Tibial nerve (tissue), 3 donors: Measurements from ENCODE around the gene ANXA6.

Experiments
- POLR2A ChIP-seq, 2 donors: fragments of 450-650 bp; IDR thresholded peaks; one replicate each; pipeline ENCODE4 v1.6.1; 2017; ENCODE audit warnings: antibody characterized with exemption in 2 of 2, mild to moderate bottlenecking in 2 of 2, moderate library complexity in 2 of 2
- TF ChIP-seq, protein P1 (sequence below), 5 experiments: fragments of 200-600 bp in 3 of 5; fragments of 450-650 bp in 2 of 5; sonication (generic) in 3 of 5; IDR thresholded peaks; one replicate each; pipeline ENCODE4 v1.5.1; 2016 to 2019; ENCODE audit warnings: antibody characterized with exemption in 5 of 5, mild to moderate bottlenecking in 3 of 5, moderate library complexity in 2 of 5

DNA sequence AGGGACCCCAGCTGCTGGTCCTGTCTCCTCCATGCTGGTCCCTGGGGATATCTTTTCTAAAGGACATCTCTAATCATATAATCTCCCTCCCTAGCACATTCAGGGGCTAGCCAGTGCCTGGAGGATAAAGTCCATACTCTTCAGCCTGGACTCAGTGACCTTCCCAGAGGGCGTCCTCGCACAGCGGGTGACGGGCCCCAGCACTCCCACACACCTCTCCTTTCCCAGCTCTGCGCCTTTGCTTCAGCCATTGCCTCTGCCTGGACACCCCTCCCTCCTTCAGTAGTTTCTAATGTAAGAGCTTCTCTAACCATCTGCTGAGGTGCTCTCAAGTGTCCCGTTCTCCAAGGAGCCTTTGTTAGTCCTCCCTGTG, 61.6 kb downstream of the ANXA6 start:
- TF ChIP-seq, protein P1, sequence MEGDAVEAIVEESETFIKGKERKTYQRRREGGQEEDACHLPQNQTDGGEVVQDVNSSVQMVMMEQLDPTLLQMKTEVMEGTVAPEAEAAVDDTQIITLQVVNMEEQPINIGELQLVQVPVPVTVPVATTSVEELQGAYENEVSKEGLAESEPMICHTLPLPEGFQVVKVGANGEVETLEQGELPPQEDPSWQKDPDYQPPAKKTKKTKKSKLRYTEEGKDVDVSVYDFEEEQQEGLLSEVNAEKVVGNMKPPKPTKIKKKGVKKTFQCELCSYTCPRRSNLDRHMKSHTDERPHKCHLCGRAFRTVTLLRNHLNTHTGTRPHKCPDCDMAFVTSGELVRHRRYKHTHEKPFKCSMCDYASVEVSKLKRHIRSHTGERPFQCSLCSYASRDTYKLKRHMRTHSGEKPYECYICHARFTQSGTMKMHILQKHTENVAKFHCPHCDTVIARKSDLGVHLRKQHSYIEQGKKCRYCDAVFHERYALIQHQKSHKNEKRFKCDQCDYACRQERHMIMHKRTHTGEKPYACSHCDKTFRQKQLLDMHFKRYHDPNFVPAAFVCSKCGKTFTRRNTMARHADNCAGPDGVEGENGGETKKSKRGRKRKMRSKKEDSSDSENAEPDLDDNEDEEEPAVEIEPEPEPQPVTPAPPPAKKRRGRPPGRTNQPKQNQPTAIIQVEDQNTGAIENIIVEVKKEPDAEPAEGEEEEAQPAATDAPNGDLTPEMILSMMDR (IDR thresholded peaks at IDR 0.05), result no peak
- no peak for TF ChIP-seq POLR2A (IDR thresholded peaks at IDR 0.05)
